IMR-90 (cell line): Measurements from ENCODE around the gene TFEB. TPM values are rescaled to one million over a fixed set of nuclear protein-coding genes. Genes with fewer than 3 reads are reported as not detected.

ENCODE experiments used
- ATAC-seq: fragments of 200-7000 bp; cut with Tn5 transposase; 2 replicates; pipeline ENCODE4 v1.9.1; 2020; ENCODE audit warnings: low read depth, mild to moderate bottlenecking, moderate library complexity
- BruUV-seq: library from RNA; stranded (reverse); fragments of 400-500 nt; replicated peaks from 2 replicates; lab custom pipeline; 2021; lab: Mats Ljungman, UMichigan
- CTCF ChIA-PET: fragments of 300-600 bp; formaldehyde crosslinking; extraction: SDS; loops from one replicate; lab custom pipeline; 2021; ENCODE audit warnings: antibody characterized with exemption; lab: Yijun Ruan, JAX
- POLR2A ChIA-PET: fragments of 300-600 bp; sonication (Branson Sonifier 250); formaldehyde crosslinking; loops from one replicate; lab custom pipeline; 2022; ENCODE audit warnings: antibody characterized with exemption; ENCODE audit not compliant: unreplicated experiment; lab: Charles Lee
- DNase-seq: peaks from one replicate; pipeline ENCODE4 v3.0.0; 2013
- H2AFZ ChIP-seq: replicated peaks from 2 replicates; pipeline ENCODE3; 2013; ENCODE audit warnings: low read length, mild to moderate bottlenecking; ENCODE audit not compliant: poor library complexity
- H2AK5ac ChIP-seq: 2 replicates; pipeline ENCODE4 v1.6.1; 2013; ENCODE audit warnings: low read depth, low read length, inconsistent platforms
- H2AK9ac ChIP-seq: replicated peaks from 2 replicates; pipeline ENCODE3; 2013; ENCODE audit warnings: mild to moderate bottlenecking, low read depth, low read length, moderate library complexity; ENCODE audit not compliant: poor library complexity
- H2BK120ac ChIP-seq: 2 replicates; pipeline ENCODE4 v1.6.1; 2013; ENCODE audit warnings: low read depth, low read length, inconsistent platforms
- H2BK15ac ChIP-seq: 3 replicates; pipeline ENCODE4 v1.6.1; 2013; ENCODE audit warnings: low read depth, low read length, inconsistent platforms
- H2BK20ac ChIP-seq: 2 replicates; pipeline ENCODE4 v1.6.1; 2013; ENCODE audit warnings: low read depth, mild to moderate bottlenecking, inconsistent platforms, low read length, moderate library complexity
- H2BK5ac ChIP-seq: 2 replicates; pipeline ENCODE4 v1.6.1; 2013; ENCODE audit warnings: mild to moderate bottlenecking, low read depth, low read length, inconsistent platforms; ENCODE audit not compliant: poor library complexity, severe bottlenecking
- H3K14ac ChIP-seq: replicated peaks from 2 replicates; pipeline ENCODE4 v1.6.1; 2013; ENCODE audit warnings: low read depth, low read length, inconsistent platforms
- H3K18ac ChIP-seq: 2 replicates; pipeline ENCODE4 v1.6.1; 2013; ENCODE audit warnings: low read depth, low read length, control low read depth
- H3K23ac ChIP-seq: 2 replicates; pipeline ENCODE4 v1.6.1; 2013; ENCODE audit warnings: low read depth, low read length, inconsistent platforms
- H3K27ac ChIP-seq: 2 replicates; pipeline ENCODE4 v1.5.1; 2013; ENCODE audit warnings: mild to moderate bottlenecking, control low read depth, low read length; ENCODE audit not compliant: insufficient read depth
- H3K27me3 ChIP-seq: 2 replicates; pipeline ENCODE4 v1.6.1; 2013; ENCODE audit warnings: low read length; ENCODE audit not compliant: control insufficient read depth, insufficient read depth
- H3K36me3 ChIP-seq: 2 replicates; pipeline ENCODE4 v1.6.1; 2013; ENCODE audit warnings: low read length, mixed read lengths; ENCODE audit not compliant: control insufficient read depth, insufficient read depth
- H3K4ac ChIP-seq: 2 replicates; pipeline ENCODE4 v1.6.1; 2013; ENCODE audit warnings: low read depth, low read length, inconsistent platforms
- H3K4me1 ChIP-seq: 2 replicates; pipeline ENCODE4 v1.6.1; 2013; ENCODE audit warnings: low read length, mixed read lengths; ENCODE audit not compliant: control insufficient read depth, insufficient read depth
- H3K4me2 ChIP-seq: 2 replicates; pipeline ENCODE4 v1.6.1; 2013; ENCODE audit warnings: low read depth, mild to moderate bottlenecking, control low read depth, low read length, moderate library complexity
- H3K4me3 ChIP-seq: 2 replicates; pipeline ENCODE4 v1.5.1; 2013; ENCODE audit warnings: low read depth, mild to moderate bottlenecking, control low read depth, low read length, moderate library complexity; ENCODE audit not compliant: insufficient read depth
- H3K56ac ChIP-seq: 2 replicates; pipeline ENCODE4 v1.6.1; 2013; ENCODE audit warnings: low read length, inconsistent platforms; ENCODE audit not compliant: insufficient read depth; ENCODE audit errors: extremely low read depth
- H3K79me1 ChIP-seq, 2 experiments: 2 replicates each; pipeline ENCODE4 v1.6.1; 2013; ENCODE audit warnings: low read length in 2 of 2, inconsistent platforms in 1 of 2, low read depth in 1 of 2
- H3K9ac ChIP-seq: 2 replicates; pipeline ENCODE4 v1.6.1; 2013; ENCODE audit warnings: low read depth, low read length, control low read depth
- H3K9me1 ChIP-seq: 2 replicates; pipeline ENCODE4 v1.6.1; 2013; ENCODE audit warnings: low read length, inconsistent platforms; ENCODE audit not compliant: insufficient read depth
- H3K9me3 ChIP-seq: 2 replicates; pipeline ENCODE4 v1.6.1; 2013; ENCODE audit warnings: low read length; ENCODE audit not compliant: control insufficient read depth, insufficient read depth
- H4K20me1 ChIP-seq: 2 replicates; pipeline ENCODE4 v1.6.1; 2013; ENCODE audit warnings: low read length, inconsistent platforms; ENCODE audit not compliant: insufficient read depth
- H4K5ac ChIP-seq: 2 replicates; pipeline ENCODE4 v1.6.1; 2013; ENCODE audit warnings: mild to moderate bottlenecking, low read depth, low read length, control low read depth
- H4K8ac ChIP-seq, 2 experiments: 2 replicates each; pipeline ENCODE4 v1.6.1; 2013; ENCODE audit warnings: low read depth in 2 of 2, low read length in 2 of 2, control low read depth in 1 of 2, inconsistent platforms in 1 of 2
- H4K91ac ChIP-seq: 2 replicates; pipeline ENCODE4 v1.6.1; 2013; ENCODE audit warnings: low read depth, low read length, inconsistent platforms; ENCODE audit not compliant: insufficient read depth
- BHLHE40 ChIP-seq: fragments of 150-350 bp; IDR thresholded peaks from 2 replicates; pipeline ENCODE4 v1.6.1; 2016; ENCODE audit warnings: mild to moderate bottlenecking, low read depth, low read length
- CHD1 ChIP-seq: IDR thresholded peaks from 2 replicates; pipeline ENCODE4 v1.6.1; 2012; ENCODE audit warnings: low read depth, low read length, improper control_type of control experiment
- ELK1 ChIP-seq: fragments of 150-350 bp; IDR thresholded peaks from 2 replicates; pipeline ENCODE4 v1.6.1; 2016; ENCODE audit warnings: low read depth, mild to moderate bottlenecking, low read length, moderate library complexity, borderline replicate concordance
- MAFK ChIP-seq: IDR thresholded peaks from 2 replicates; pipeline ENCODE4 v1.6.1; 2012; ENCODE audit warnings: low read depth, low read length, improper control_type of control experiment
- MAZ ChIP-seq: IDR thresholded peaks from 2 replicates; pipeline ENCODE4 v1.6.1; 2012; ENCODE audit warnings: low read depth, mild to moderate bottlenecking, low read length, improper control_type of control experiment, moderate library complexity, borderline replicate concordance
- NFE2L2 ChIP-seq: fragments of 150-350 bp; IDR thresholded peaks from 2 replicates; pipeline ENCODE4 v1.6.1; 2016; ENCODE audit warnings: low read depth, mild to moderate bottlenecking, low read length
- POLR2A ChIP-seq: IDR thresholded peaks from 2 replicates; pipeline ENCODE4 v1.6.1; 2012; ENCODE audit warnings: mild to moderate bottlenecking, low read depth, low read length
- RFX5 ChIP-seq: IDR thresholded peaks from 2 replicates; pipeline ENCODE4 v1.8.0; 2012; ENCODE audit warnings: low read depth, mild to moderate bottlenecking, low read length, moderate library complexity
- SMC3 ChIP-seq: fragments of 150-350 bp; IDR thresholded peaks from 2 replicates; pipeline ENCODE4 v1.6.1; 2016; ENCODE audit warnings: low read depth, mild to moderate bottlenecking, antibody characterized with exemption, low read length, moderate library complexity
- WGBS, 2 experiments: methylation state at CpG; one replicate each; pipeline versions ENCODE4 v1.1.5 to v1.1.7; 2013; ENCODE audit warnings: missing lambda C conversion rate in 2 of 2; ENCODE audit not compliant: insufficient read length in 1 of 2; ENCODE audit errors: extremely low coverage in 2 of 2; 5-methylcytosine and 5-hydroxymethylcytosine counted together
- dilution Hi-C: fragments of 300-500 bp; cut with HindIII; formaldehyde crosslinking; loops from one replicate; pipeline ENCODE4 v1.14.3; 2018; ENCODE audit warnings: low sequenced_read_pairs; ENCODE audit not compliant: unreplicated experiment
- in situ Hi-C: fragments of 300-500 bp; cut with MboI; formaldehyde crosslinking; loops from 3 replicates; pipeline ENCODE4 v1.14.3; 2019; ENCODE audit warnings: low sequenced_read_pairs, inconsistent platforms, mixed read lengths
- intact Hi-C: fragments of 100-400 bp; cut with micrococcal nuclease; formaldehyde crosslinking; loops from 2 replicates; pipeline ENCODE4 v1.10.0; 2022
- polyA plus RNA-seq, 3 experiments: library from polyadenylated mRNA; depleted of rRNA; stranded (reverse); fragments of >200 nt; gene quantifications; 2 replicates each; pipeline ENCODE4 v1.2.3, GENCODE V29; 2012; ENCODE audit warnings: low replicate concordance in 1 of 3
- total RNA-seq: library from RNA; depleted of rRNA; stranded (reverse); fragments of >200 nt; gene quantifications from 2 replicates; pipeline ENCODE4 v1.2.3, GENCODE V29; 2012
- TF ChIP-seq, protein P1 (sequence below): conservative IDR thresholded peaks from 2 replicates; pipeline ENCODE4 v1.5.1; 2012; ENCODE audit warnings: mild to moderate bottlenecking, low read depth, low read length, improper control_type of control experiment

TFEB gene
- total and polyA plus RNA-seq, 2 of the 4 experiments (the other 2 are of a cell fraction): 4.5 to 4.9 TPM

- no CpG with 5 or more reads among the region's 8 CpGs for WGBS, 2 experiments
- H3K14ac ChIP-seq: no peak overlapping the region
Observed at GRCh38 chr6:41654698-41655151, 80.7 kb downstream of the TFEB start.

More at GRCh38 chr6:41654698-41655151, 80.7 kb downstream of the TFEB start:
- ATAC-seq (no peak), DNase-seq (no peak)
- BruUV-seq: no TSS peak
- H4K5ac ChIP-seq: no peak overlapping the region
- H3K4ac ChIP-seq: no peak overlapping the region
- no peak overlapping the region for H3K56ac ChIP-seq
- no peak overlapping the region for H3K9ac ChIP-seq
- H2AK9ac ChIP-seq: no peak overlapping the region
- no peak overlapping the region for H4K91ac ChIP-seq
- no peak overlapping the region for H2BK20ac ChIP-seq
- peaks cover 42% of the 10 kb centered on the region for H3K27me3 ChIP-seq
- H2AFZ ChIP-seq: no peak overlapping the region
- H2BK15ac ChIP-seq: no peak overlapping the region
- no peak overlapping the region for H2BK120ac ChIP-seq
- H4K20me1 ChIP-seq: no peaks in the 10 kb centered on the region
- no peaks in the 10 kb centered on the region for H3K36me3 ChIP-seq
- dilution Hi-C loops (no loop called here), in situ Hi-C loops (no loop called here), intact Hi-C loops (no loop called here)
- H3K23ac ChIP-seq: no peak overlapping the region
- H3K4me3 ChIP-seq: no peak overlapping the region
- H2BK5ac ChIP-seq: no peak overlapping the region
- TF ChIP-seq SMC3 (no peak), NFE2L2 (no peak), RFX5 (no peak), BHLHE40 (no peak), MAFK (no peak), POLR2A (no peak), CHD1 (no peak), ELK1 (no peak), MAZ (no peak)
- TF ChIP-seq, protein P1, sequence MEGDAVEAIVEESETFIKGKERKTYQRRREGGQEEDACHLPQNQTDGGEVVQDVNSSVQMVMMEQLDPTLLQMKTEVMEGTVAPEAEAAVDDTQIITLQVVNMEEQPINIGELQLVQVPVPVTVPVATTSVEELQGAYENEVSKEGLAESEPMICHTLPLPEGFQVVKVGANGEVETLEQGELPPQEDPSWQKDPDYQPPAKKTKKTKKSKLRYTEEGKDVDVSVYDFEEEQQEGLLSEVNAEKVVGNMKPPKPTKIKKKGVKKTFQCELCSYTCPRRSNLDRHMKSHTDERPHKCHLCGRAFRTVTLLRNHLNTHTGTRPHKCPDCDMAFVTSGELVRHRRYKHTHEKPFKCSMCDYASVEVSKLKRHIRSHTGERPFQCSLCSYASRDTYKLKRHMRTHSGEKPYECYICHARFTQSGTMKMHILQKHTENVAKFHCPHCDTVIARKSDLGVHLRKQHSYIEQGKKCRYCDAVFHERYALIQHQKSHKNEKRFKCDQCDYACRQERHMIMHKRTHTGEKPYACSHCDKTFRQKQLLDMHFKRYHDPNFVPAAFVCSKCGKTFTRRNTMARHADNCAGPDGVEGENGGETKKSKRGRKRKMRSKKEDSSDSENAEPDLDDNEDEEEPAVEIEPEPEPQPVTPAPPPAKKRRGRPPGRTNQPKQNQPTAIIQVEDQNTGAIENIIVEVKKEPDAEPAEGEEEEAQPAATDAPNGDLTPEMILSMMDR: no peak
- H3K18ac ChIP-seq: no peak overlapping the region
- CTCF ChIA-PET: no interaction called here
- no peak overlapping the region for H4K8ac ChIP-seq
- POLR2A ChIA-PET: no interaction called here
- no peaks in the 10 kb centered on the region for H3K9me1 ChIP-seq
- no peak overlapping the region for H2AK5ac ChIP-seq
- no peak overlapping the region for H3K4me2 ChIP-seq
- H3K4me1 ChIP-seq: peaks cover 7% of the 10 kb centered on the region; the same call in 1 of the 2 replicates
- H3K9me3 ChIP-seq: no peaks in the 10 kb centered on the region
- no peak overlapping the region for H3K27ac ChIP-seq
- no peaks in the 10 kb centered on the region for H3K79me1 ChIP-seq
